Dendritic cell treated with granulocyte-macrophage colony-stimulating factor and Interleukin-4, amounts not matched to agents 40 ng/mL and 50 ng/mL, for 4 days (primary cell): ENCODE measurements around the gene DPH1.

Source experiments
- H3K27ac Mint-ChIP-seq: one replicate; pipeline ENCODE4 v1.8.0; 2022; ENCODE audit warnings: mild to moderate bottlenecking, mixed read lengths
- H3K27me3 Mint-ChIP-seq: one replicate; pipeline ENCODE4 v1.8.0; 2022; ENCODE audit warnings: mild to moderate bottlenecking, mixed read lengths
- H3K36me3 Mint-ChIP-seq: one replicate; pipeline ENCODE4 v1.8.0; 2022; ENCODE audit warnings: low read depth, mixed read lengths
- H3K4me1 Mint-ChIP-seq: one replicate; pipeline ENCODE4 v1.8.0; 2022; ENCODE audit warnings: low read depth, mixed read lengths
- H3K4me3 Mint-ChIP-seq: one replicate; pipeline ENCODE4 v1.8.0; 2022; ENCODE audit warnings: mild to moderate bottlenecking, moderate library complexity, mixed read lengths
- H3K9me3 Mint-ChIP-seq: one replicate; pipeline ENCODE4 v1.8.0; 2022; ENCODE audit warnings: mixed read lengths
- intact Hi-C: fragments of 100-400 bp; cut with micrococcal nuclease; formaldehyde crosslinking; loops from one replicate; pipeline ENCODE4 v1.15.0; 2022

The DPH1 gene

DNA sequence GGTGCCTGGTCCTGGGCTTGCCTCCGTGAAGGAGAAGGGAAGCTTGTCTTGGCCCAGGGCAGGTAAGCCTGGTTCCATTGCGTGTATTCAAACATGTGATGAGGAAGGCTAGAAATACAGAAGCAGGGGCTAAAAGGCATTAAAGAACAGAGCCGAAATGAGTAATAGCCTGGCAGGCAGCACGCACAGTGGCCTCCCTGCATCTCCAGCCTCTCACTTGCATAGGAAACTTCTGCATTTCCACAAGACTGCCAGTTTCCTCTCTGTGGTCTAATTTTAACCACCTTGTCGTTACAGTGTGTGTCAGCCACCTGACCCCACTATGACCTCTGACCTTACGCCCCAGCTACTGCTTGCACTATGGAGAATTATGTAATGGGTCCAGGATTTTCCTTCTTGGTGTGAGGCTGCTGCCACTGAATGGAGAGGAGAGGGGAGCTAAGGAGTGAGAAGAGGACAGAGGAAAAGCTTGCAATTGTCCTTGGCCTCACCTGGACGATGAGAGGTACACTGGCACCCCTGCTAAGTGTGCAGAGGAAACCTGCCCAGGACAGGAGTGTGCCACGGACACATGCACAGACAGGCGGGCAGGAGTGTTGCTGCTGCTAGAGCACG lies 57.8 kb downstream of the DPH1 start:
- Mint-ChIP-seq H3K4me3 (peak overlapping the region; percentile 17), H3K27me3 (peaks cover 66% of the 10 kb centered on the region), H3K9me3 (no peaks in the 10 kb centered on the region), H3K27ac (peak overlapping the region; percentile 52), H3K36me3 (peaks cover 43% of the 10 kb centered on the region), H3K4me1 (peaks cover 90% of the 10 kb centered on the region)
- intact Hi-C loops: loop anchor here (2.0 to 5.0 kb wide), 3 partner anchors 29 to 50 kb away; no protein-coding TSS in a partner anchor

DNA sequence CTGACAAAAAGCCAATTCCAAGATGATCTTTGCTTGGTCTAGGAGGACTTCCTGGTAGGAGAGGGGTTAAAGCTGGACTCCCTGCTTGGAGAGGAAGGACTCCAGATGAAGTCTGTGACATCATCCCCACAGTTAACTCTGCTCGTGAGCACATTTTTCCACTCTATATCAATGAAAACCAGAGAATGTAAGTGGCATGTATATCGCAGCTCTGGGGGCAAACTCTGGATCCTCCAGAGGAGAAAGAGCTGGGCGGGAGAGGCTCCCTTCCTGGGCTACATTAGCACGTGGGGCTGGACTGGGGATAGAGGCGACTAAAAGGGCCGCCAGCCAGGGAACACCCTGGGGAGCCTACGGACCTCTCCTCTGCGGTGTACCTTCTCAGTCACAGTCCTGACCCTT lies 59.1 kb downstream of the DPH1 start:
- intact Hi-C loops: loop anchor here (2.0 to 5.0 kb wide), 3 partner anchors 30 to 48 kb away; no protein-coding TSS in a partner anchor
- H3K4me1 Mint-ChIP-seq: peaks cover 77% of the 10 kb centered on the region
- no peak overlapping the region for H3K4me3 Mint-ChIP-seq
- no peaks in the 10 kb centered on the region for H3K9me3 Mint-ChIP-seq
- H3K27me3 Mint-ChIP-seq: peaks cover 64% of the 10 kb centered on the region
- peaks cover 50% of the 10 kb centered on the region for H3K36me3 Mint-ChIP-seq
- peak overlapping the region; percentile 60 for H3K27ac Mint-ChIP-seq

- Mint-ChIP-seq H3K27me3 (peaks cover 56% of the 10 kb centered on the region), H3K4me3 (no peak overlapping the region), H3K9me3 (no peaks in the 10 kb centered on the region), H3K4me1 (peaks cover 65% of the 10 kb centered on the region), H3K27ac (peak overlapping the region; percentile 60), H3K36me3 (peaks cover 41% of the 10 kb centered on the region)
- intact Hi-C loops: no loop called here
Measured at GRCh38 chr17:2090210-2090641, 60.3 kb downstream of the DPH1 start.

DNA sequence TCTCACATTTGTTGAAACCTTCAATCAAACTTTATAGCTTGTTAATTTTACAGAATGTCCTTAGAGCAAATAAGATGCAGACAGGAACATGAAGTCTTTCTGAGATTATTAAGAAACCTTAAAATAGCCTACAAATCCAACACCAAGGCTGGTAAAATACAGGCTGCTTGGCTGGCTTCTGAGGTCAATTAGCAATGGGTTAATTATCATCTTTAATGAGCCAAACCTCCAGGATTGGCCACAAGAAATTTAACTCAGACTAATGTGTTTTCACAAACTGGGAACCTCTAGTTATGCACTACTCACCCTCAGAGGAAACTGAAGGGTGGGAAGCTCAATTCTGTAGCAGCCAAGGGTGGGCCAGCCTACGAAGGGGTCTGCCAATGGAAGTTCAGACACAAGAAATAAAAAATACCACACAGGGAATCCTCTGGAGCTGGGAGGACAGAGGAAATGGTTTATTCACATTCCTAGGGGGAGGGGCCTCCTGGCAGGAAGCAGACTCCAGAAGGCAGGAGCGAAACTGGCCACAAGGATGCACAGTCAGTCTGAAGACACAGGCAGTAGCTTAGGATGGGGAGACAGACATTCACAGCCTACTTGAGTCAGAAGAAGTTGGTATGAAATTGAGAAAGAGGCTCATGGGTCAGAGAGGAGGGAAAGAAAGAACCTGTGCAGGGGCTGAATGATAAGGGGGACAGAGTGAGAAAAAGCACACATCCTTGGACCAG lies 61.0 kb downstream of the DPH1 start:
- Mint-ChIP-seq H3K9me3 (no peaks in the 10 kb centered on the region), H3K4me3 (no peak overlapping the region), H3K27ac (no peak overlapping the region), H3K4me1 (peaks cover 57% of the 10 kb centered on the region), H3K27me3 (peaks cover 49% of the 10 kb centered on the region), H3K36me3 (peaks cover 34% of the 10 kb centered on the region)
- intact Hi-C loops: no loop called here

GRCh38 chr17:2092253-2092652 lies 62.3 kb downstream of the DPH1 start:
- Mint-ChIP-seq H3K27me3 (peaks cover 38% of the 10 kb centered on the region), H3K4me3 (no peak overlapping the region), H3K4me1 (peaks cover 44% of the 10 kb centered on the region), H3K36me3 (peaks cover 33% of the 10 kb centered on the region), H3K27ac (no peak overlapping the region), H3K9me3 (no peaks in the 10 kb centered on the region)
- intact Hi-C loops: no loop called here

GRCh38 chr17:2093349-2093748 lies 63.4 kb downstream of the DPH1 start:
- H3K9me3 Mint-ChIP-seq: no peaks in the 10 kb centered on the region
- intact Hi-C loops: no loop called here
- H3K4me3 Mint-ChIP-seq: no peak overlapping the region
- H3K27ac Mint-ChIP-seq: no peak overlapping the region
- H3K27me3 Mint-ChIP-seq: peaks cover 30% of the 10 kb centered on the region
- H3K36me3 Mint-ChIP-seq: peaks cover 24% of the 10 kb centered on the region
- H3K4me1 Mint-ChIP-seq: peaks cover 33% of the 10 kb centered on the region
